AG09319 (cell line): Measurements from ENCODE around the gene SVOPL.
"Not testable (repeated sequence)": the region's sequence is repeated elsewhere in the genome, so short reads cannot be mapped to it uniquely, and the experiment has no call there.

Experiments
- DNase-seq: peaks from one replicate; pipeline ENCODE4 v3.0.0-alpha.2; 2010; ENCODE audit warnings: low read depth; ENCODE audit errors: extremely low read depth
- CTCF ChIP-seq: IDR thresholded peaks from 2 replicates; pipeline ENCODE4 v1.5.1; 2011; ENCODE audit warnings: low read depth, mild to moderate bottlenecking, inconsistent platforms, low read length, moderate library complexity

SVOPL gene

DNA sequence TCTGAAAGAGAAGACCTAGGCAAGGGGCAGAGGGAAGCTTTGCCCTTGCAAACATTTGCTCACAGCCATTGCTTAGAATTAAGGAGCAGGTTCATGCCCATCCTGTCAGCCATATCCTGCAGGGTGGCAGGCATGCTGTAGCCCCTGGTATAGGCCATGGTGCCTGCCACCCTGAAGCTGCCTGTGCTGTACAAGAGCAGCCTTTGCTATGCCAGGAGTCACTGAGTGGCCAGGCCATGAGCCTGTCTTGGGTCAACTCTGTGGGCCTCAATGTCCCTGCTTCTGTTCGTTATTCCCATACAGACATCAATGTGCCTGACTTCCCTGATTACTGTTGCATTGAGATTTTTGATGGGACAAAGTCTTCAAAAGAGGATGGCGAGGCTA, 368 bp upstream of the SVOPL start:
- no peak for TF ChIP-seq CTCF
- no peak for DNase-seq

DNA sequence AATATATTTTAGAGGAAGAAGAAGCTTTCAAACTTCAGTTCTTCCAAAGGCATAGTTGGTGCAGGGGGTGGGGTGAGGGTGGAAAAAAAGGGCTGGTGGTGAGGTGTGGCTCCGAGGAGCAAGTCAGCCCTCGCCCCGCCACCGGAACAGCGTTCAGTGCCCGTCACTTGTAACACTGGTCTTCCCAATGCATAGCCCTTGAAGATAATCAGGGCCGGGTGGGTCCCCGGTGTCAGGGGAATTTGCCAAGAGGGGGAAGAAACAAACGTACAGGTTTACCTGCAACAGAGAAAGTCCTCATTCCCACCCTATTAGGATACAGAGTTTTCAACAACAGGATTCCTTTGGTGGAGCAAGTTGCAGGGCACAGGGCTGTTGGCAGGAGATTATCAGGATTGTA, 1.5 kb downstream of the SVOPL start:
- no peak for DNase-seq

GRCh38 chr7:138698281-138698680, 2.9 kb downstream of the SVOPL start:
- no peak for TF ChIP-seq CTCF
- DNase-seq, result no peak

More for the DNA sequence above, 1.5 kb downstream of the SVOPL start:
- no peak for TF ChIP-seq CTCF

DNA sequence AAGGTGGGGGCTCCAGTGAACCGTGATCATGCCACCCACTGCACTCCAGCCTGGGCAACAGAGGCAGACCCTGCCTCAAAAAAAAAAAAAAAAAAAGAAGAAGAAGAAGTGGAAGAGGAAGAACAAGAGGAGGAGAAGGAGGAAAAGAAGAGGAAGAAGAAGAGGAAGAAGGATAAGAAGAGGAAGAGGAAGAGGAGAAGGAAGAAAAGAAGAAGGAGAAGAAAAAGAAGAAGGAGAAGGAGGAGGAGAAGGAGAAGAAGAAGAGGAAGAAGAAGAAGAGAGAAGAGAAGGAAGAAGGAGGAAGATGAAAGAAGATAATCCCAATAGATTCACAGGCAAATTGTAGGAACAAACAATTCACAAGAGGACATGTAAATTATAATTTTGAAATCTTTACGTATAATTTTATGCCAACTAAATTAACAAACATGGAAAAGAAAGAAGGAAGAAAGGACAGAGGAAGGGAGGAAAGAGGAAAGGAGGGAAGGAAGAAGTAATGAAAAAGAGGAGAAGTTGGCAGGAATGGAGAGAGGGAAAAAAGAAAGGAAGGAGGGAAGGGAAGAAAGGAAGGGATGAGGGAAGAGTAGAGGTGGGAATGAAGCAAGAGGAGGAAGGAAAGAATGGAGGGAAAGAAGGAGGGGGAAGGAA, 3.5 kb downstream of the SVOPL start:
- no peak for TF ChIP-seq CTCF
- DNase-seq, result no peak

DNA sequence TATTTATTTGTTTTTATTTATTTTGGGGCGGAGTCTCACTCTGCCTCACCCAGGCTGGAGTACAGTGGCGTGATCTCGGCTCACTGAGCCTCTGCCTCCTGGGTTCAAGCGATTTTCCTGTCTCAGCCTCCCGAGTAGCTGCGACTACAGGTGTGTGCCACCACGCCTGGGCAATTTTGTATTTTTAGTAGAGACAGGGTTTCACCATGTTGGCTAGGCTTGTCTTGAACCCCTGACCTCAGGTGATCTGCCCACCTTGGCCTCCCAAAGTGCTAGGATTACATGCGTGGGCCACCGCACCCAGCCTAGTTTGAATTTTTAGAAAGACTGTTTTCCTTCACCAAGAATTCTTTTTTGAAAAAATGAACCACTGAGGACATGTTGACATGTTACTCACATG, 5.4 kb downstream of the SVOPL start:
- DNase-seq, result not testable (repeated sequence)

- TF ChIP-seq CTCF, result no peak
- no peak for DNase-seq
These were observed 6.1 kb downstream of the SVOPL start for GRCh38 chr7:138695106-138695505.

GRCh38 chr7:138691178-138691577, 10.0 kb downstream of the SVOPL start:
- TF ChIP-seq CTCF, result no peak
- no peak for DNase-seq

DNA sequence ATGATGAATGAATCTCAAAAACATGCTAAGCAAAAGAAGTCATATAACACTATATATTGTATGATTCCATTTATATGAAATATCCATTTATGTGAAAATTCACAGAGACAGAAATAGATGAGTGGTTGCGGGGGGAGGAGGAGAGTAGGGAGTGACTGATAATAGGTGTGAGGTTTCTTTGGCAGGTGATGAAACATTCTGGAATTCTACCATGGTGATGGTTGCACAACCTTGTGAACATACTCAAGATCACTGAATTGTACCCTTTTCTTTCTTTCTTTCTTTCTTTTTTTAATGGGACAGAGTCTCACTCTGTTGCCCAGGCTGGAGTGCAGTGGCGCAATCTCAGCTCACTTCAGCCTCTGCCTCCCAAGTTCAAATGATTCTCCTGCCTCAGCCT, 10.7 kb downstream of the SVOPL start:
- no peak for TF ChIP-seq CTCF
- DNase-seq, result no peak

GRCh38 chr7:138688037-138688436, 13.1 kb downstream of the SVOPL start:
- not testable (repeated sequence) for DNase-seq
